PC-9 (cell line): ENCODE results near the gene PSMA5. TPM values are rescaled to one million over a fixed set of nuclear protein-coding genes. Genes with fewer than 3 reads are reported as not detected.
A peak's percentile ranks its signal among the peaks of the same experiment; 100 is the strongest.

ENCODE experiments used
- BruUV-seq: library from RNA; stranded (reverse); fragments of 400-500 nt; replicated peaks from 2 replicates; lab custom pipeline; 2021; lab: Mats Ljungman, UMichigan
- CTCF ChIA-PET: fragments of 300-600 bp; sonication (Branson Sonifier 250); formaldehyde crosslinking; loops from one replicate; lab custom pipeline; 2022; ENCODE audit warnings: antibody characterized with exemption; lab: Charles Lee
- POLR2A ChIA-PET: fragments of 300-600 bp; sonication (Branson Sonifier 250); formaldehyde crosslinking; loops from one replicate; lab custom pipeline; 2022; ENCODE audit warnings: antibody characterized with exemption; ENCODE audit not compliant: unreplicated experiment; lab: Charles Lee
- DNase-seq, 2 experiments: peaks; one replicate each; pipeline versions ENCODE4 v3.0.0 to v3.0.0-alpha.2; 2015 to 2022; ENCODE audit warnings: mixed read lengths in 1 of 2
- H2AFZ ChIP-seq: fragments of 200-600 bp; sonication (generic); 2 replicates; pipeline ENCODE4 v1.8.1; 2017; ENCODE audit warnings: antibody characterized with exemption
- H3F3A ChIP-seq: fragments of 200-600 bp; sonication (generic); 2 replicates; pipeline ENCODE4 v1.8.1; 2017; ENCODE audit warnings: antibody characterized with exemption, mild to moderate bottlenecking, low read depth; ENCODE audit not compliant: insufficient read depth
- H3K27ac ChIP-seq: fragments of 200-600 bp; sonication (generic); 2 replicates; pipeline ENCODE4 v1.6.1; 2016; ENCODE audit warnings: mixed run types
- H3K27me3 ChIP-seq: fragments of 200-600 bp; sonication (generic); 2 replicates; pipeline ENCODE4 v1.6.1; 2016; ENCODE audit warnings: low read depth, mixed run types; ENCODE audit not compliant: insufficient read depth
- H3K36me3 ChIP-seq: fragments of 200-600 bp; sonication (generic); 2 replicates; pipeline ENCODE4 v1.6.1; 2016; ENCODE audit warnings: low read depth, mixed run types
- H3K4me1 ChIP-seq: fragments of 200-600 bp; sonication (generic); replicated peaks from 2 replicates; pipeline ENCODE4 v1.6.1; 2016; ENCODE audit warnings: mixed run types; ENCODE audit not compliant: insufficient read depth
- H3K4me2 ChIP-seq: fragments of 200-600 bp; sonication (generic); 2 replicates; pipeline ENCODE4 v1.6.1; 2017; ENCODE audit warnings: mixed run types
- H3K4me3 ChIP-seq: fragments of 200-600 bp; sonication (generic); 2 replicates; pipeline ENCODE4 v1.6.1; 2016; ENCODE audit warnings: mixed run types
- H3K79me2 ChIP-seq: fragments of 200-600 bp; sonication (generic); 2 replicates; pipeline ENCODE4 v1.6.1; 2017; ENCODE audit warnings: low read depth, mixed run types
- H3K9me2 ChIP-seq: fragments of 200-600 bp; sonication (generic); 2 replicates; pipeline ENCODE4 v1.8.1; 2017; ENCODE audit warnings: mild to moderate bottlenecking; ENCODE audit not compliant: insufficient read depth
- H3K9me3 ChIP-seq: fragments of 200-600 bp; sonication (generic); 2 replicates; pipeline ENCODE4 v1.8.1; 2016; ENCODE audit warnings: low read depth; ENCODE audit not compliant: insufficient read depth
- H4K20me1 ChIP-seq: fragments of 200-600 bp; sonication (generic); 2 replicates; pipeline ENCODE4 v1.8.1; 2017; ENCODE audit not compliant: insufficient read depth
- CTCF ChIP-seq: fragments of 200-600 bp; sonication (generic); conservative IDR thresholded peaks from 2 replicates; pipeline ENCODE4 v1.6.1; 2017; ENCODE audit warnings: mixed run types, antibody characterized with exemption, mild to moderate bottlenecking, moderate library complexity
- EZH2 ChIP-seq: fragments of 200-600 bp; sonication (generic); IDR thresholded peaks from 2 replicates; pipeline ENCODE4 v1.8.0; 2017; ENCODE audit warnings: antibody characterized with exemption, low read depth
- intact Hi-C: fragments of 100-400 bp; cut with micrococcal nuclease; formaldehyde crosslinking; loops from one replicate; pipeline ENCODE4 v1.10.0; 2022; ENCODE audit not compliant: unreplicated experiment
- total RNA-seq: library from RNA; stranded (reverse); gene quantifications from 2 replicates; pipeline ENCODE4 v1.2.3, GENCODE V29; 2021

Gene PSMA5
- total RNA-seq, 1 experiment from 2014 or later, result 168 TPM

- BruUV-seq, result no TSS peak
- H3K27me3 ChIP-seq, result no peaks in the 10 kb centered on the region
- peaks cover 14% of the 10 kb centered on the region for H3K79me2 ChIP-seq
- H3K9me3 ChIP-seq, result no peaks in the 10 kb centered on the region
- intact Hi-C loops, result no loop called here
- ChIA-PET POLR2A (no interaction called here), CTCF (no interaction called here)
- H3F3A ChIP-seq, result no peaks in the 10 kb centered on the region; the same call in 1 of the 2 replicates
- H4K20me1 ChIP-seq, result no peaks in the 10 kb centered on the region
- H3K4me2 ChIP-seq, result no peak overlapping the region
- H3K27ac ChIP-seq, result no peak overlapping the region
- no peak overlapping the region for H2AFZ ChIP-seq
- DNase-seq, result no peak
- peaks cover 6% of the 10 kb centered on the region; the same call in 1 of the 2 replicates for H3K4me1 ChIP-seq
- no peak for TF ChIP-seq CTCF
- no peak for TF ChIP-seq EZH2
- H3K4me3 ChIP-seq, result no peak overlapping the region
- no peaks in the 10 kb centered on the region for H3K36me3 ChIP-seq
- no peaks in the 10 kb centered on the region for H3K9me2 ChIP-seq
These were observed 6.1 kb upstream of the PSMA5 start for GRCh38 chr1:109432336-109432735.

- no peak for TF ChIP-seq CTCF
- TF ChIP-seq EZH2, result no peak
- Histone ChIP-seq H2AFZ (peak overlapping the region; percentile 88), H3K79me2 (peaks cover 57% of the 10 kb centered on the region), H3K9me2 (no peaks in the 10 kb centered on the region), H3K27ac (peak overlapping the region; percentile 88), H3K9me3 (no peaks in the 10 kb centered on the region), H3K4me2 (peak overlapping the region; percentile 95), H3F3A (peaks cover 34% of the 10 kb centered on the region), H3K4me3 (peak overlapping the region; percentile 98), H3K36me3 (no peaks in the 10 kb centered on the region), H4K20me1 (peaks cover 37% of the 10 kb centered on the region), H3K27me3 (no peaks in the 10 kb centered on the region), H3K4me1 (peaks cover 27% of the 10 kb centered on the region)
- BruUV-seq, result no TSS peak
- no peak for DNase-seq
- intact Hi-C loops, result no loop called here
- ChIA-PET CTCF (no interaction called here), POLR2A (interaction anchor here (0.5 to 0.6 kb wide), 5 partner anchors 31 to 492 kb away, joined by 3 to 11 read pairs (median 5); no protein-coding TSS in a partner anchor)
These were observed 871 bp upstream of the PSMA5 start for GRCh38 chr1:109427171-109427467.

GRCh38 chr1:109425391-109426280 is 612 bp downstream of the PSMA5 start:
- Histone ChIP-seq H3K9me2 (no peaks in the 10 kb centered on the region), H3K79me2 (peaks cover 72% of the 10 kb centered on the region), H3K27ac (peak overlapping the region; percentile 88), H3K4me3 (peak overlapping the region; percentile 98), H3F3A (peaks cover 34% of the 10 kb centered on the region), H3K4me2 (peak overlapping the region; percentile 95), H4K20me1 (peaks cover 40% of the 10 kb centered on the region), H3K36me3 (peaks cover 3% of the 10 kb centered on the region), H3K4me1 (peaks cover 27% of the 10 kb centered on the region), H2AFZ (peak overlapping the region; percentile 71), H3K9me3 (no peaks in the 10 kb centered on the region), H3K27me3 (no peaks in the 10 kb centered on the region)
- CTCF ChIA-PET, result interaction anchor here (1.1 kb wide), 1 partner anchor 68 kb away, joined by 3 read pairs; the partner anchor contains the start of gene CYB561D1
- intact Hi-C loops, result loop anchor here (1.0 to 2.0 kb wide), 2 partner anchors 59 to 107 kb away; no protein-coding TSS in a partner anchor
- no peak for TF ChIP-seq EZH2
- TF ChIP-seq CTCF, result no peak
- BruUV-seq, result TSS peak; percentile 81
- POLR2A ChIA-PET, result interaction anchor here (0.6 kb wide), 5 partner anchors 50 to 1458 kb away, joined by 3 to 18 read pairs (median 3); no protein-coding TSS in a partner anchor
- DNase-seq, result peak in 1 of 2 experiments; percentile 80
